Neural cell (in vitro differentiated cells): Measurements from ENCODE around the gene PCTP.

Experiments
- CTCF ChIP-seq: fragments of 450-650 bp; IDR thresholded peaks from 2 replicates; pipeline ENCODE4 v1.5.1; 2014; ENCODE audit warnings: antibody characterized with exemption, mild to moderate bottlenecking, moderate library complexity; ENCODE audit not compliant: poor library complexity, severe bottlenecking
- EZH2 ChIP-seq: fragments of 200-600, 300-800 bp; shearing (Covaris generic), sonication (generic); IDR thresholded peaks from 2 replicates; pipeline ENCODE4 v1.6.1; 2014; ENCODE audit warnings: antibody characterized with exemption, low read length, borderline replicate concordance, mild to moderate bottlenecking; ENCODE audit not compliant: insufficient read depth, poor library complexity, severe bottlenecking
- MXI1 ChIP-seq: fragments of 450-650 bp; conservative IDR thresholded peaks from 2 replicates; pipeline ENCODE4 v1.6.1; 2014; ENCODE audit warnings: antibody characterized with exemption, mild to moderate bottlenecking; ENCODE audit not compliant: poor library complexity, severe bottlenecking
- SMC3 ChIP-seq: fragments of 450-650 bp; conservative IDR thresholded peaks from 2 replicates; pipeline ENCODE4 v1.6.1; 2014; ENCODE audit warnings: antibody characterized with exemption, mild to moderate bottlenecking, moderate library complexity; ENCODE audit not compliant: poor library complexity
- TF ChIP-seq, protein P1 (sequence below): IDR thresholded peaks from 2 replicates; pipeline ENCODE4 v1.6.1; 2012; ENCODE audit warnings: borderline replicate concordance

DNA sequence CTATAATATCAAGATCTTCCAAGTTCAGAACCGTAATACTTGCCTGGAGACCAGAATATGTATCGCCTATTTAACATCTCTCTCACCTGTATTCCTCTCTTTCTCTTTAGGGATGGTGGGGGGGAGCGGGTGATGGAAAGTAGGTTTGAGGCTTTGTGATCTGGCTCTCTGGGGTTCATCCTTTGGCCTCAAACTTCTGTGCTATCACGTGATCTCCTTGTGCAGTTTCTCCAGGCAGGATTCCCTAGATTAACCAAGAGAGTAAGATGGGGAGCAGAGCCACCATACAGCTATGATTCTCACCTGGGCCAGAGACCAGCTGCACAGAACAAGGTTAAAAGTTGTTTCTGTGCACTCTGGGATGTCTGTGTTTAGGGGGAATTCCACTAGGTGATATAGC, 33.4 kb upstream of the PCTP start:
- TF ChIP-seq CTCF: no peak
- TF ChIP-seq EZH2: no peak
- TF ChIP-seq, protein P1, sequence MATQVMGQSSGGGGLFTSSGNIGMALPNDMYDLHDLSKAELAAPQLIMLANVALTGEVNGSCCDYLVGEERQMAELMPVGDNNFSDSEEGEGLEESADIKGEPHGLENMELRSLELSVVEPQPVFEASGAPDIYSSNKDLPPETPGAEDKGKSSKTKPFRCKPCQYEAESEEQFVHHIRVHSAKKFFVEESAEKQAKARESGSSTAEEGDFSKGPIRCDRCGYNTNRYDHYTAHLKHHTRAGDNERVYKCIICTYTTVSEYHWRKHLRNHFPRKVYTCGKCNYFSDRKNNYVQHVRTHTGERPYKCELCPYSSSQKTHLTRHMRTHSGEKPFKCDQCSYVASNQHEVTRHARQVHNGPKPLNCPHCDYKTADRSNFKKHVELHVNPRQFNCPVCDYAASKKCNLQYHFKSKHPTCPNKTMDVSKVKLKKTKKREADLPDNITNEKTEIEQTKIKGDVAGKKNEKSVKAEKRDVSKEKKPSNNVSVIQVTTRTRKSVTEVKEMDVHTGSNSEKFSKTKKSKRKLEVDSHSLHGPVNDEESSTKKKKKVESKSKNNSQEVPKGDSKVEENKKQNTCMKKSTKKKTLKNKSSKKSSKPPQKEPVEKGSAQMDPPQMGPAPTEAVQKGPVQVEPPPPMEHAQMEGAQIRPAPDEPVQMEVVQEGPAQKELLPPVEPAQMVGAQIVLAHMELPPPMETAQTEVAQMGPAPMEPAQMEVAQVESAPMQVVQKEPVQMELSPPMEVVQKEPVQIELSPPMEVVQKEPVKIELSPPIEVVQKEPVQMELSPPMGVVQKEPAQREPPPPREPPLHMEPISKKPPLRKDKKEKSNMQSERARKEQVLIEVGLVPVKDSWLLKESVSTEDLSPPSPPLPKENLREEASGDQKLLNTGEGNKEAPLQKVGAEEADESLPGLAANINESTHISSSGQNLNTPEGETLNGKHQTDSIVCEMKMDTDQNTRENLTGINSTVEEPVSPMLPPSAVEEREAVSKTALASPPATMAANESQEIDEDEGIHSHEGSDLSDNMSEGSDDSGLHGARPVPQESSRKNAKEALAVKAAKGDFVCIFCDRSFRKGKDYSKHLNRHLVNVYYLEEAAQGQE: no peak
- TF ChIP-seq MXI1: no peak
- TF ChIP-seq SMC3: no peak
